Peyer's patch (tissue), 4 donors: ENCODE data around the gene RILPL1. TPM values are rescaled to one million over a fixed set of nuclear protein-coding genes. Genes with fewer than 3 reads are reported as not detected.
A peak's percentile ranks its signal among the peaks of the same experiment; 100 is the strongest.

Source experiments
- DNase-seq, 3 donors: peaks; one replicate each; pipeline ENCODE4 v3.0.0-alpha.2; 2017 to 2019
- H3K27ac ChIP-seq, 4 donors: fragments of 200-600 bp; sonication (generic); one replicate each; pipeline ENCODE4 v1.5.1; 2016 to 2019
- H3K27me3 ChIP-seq, 2 donors: fragments of 200-600 bp; sonication (generic); one replicate each; pipeline ENCODE4 v1.5.1; 2019
- H3K36me3 ChIP-seq, 3 donors: fragments of 200-600 bp; sonication (generic); one replicate each; pipeline ENCODE4 v1.5.1; 2016 to 2019
- H3K4me1 ChIP-seq, 4 donors: fragments of 200-600 bp; sonication (generic); one replicate each; pipeline ENCODE4 v1.5.1; 2016 to 2019
- H3K4me3 ChIP-seq, 4 donors: fragments of 200-600 bp; sonication (generic); 1 replicate in 3 of 4; 2 replicates in 1 of 4; pipeline ENCODE4 v1.5.1; 2016 to 2019; ENCODE audit warnings: mild to moderate bottlenecking in 1 of 4
- H3K9me3 ChIP-seq, 4 donors: fragments of 200-600 bp; sonication (generic); one replicate each; pipeline ENCODE4 v1.5.1; 2016 to 2019; ENCODE audit warnings: mild to moderate bottlenecking in 1 of 4
- CTCF ChIP-seq, 6 experiments: fragments of 450-650 bp in 4 of 6; fragments of 200-600 bp in 2 of 6; sonication (generic) in 1 of 6; IDR thresholded peaks; one replicate each; pipeline ENCODE4 v1.5.1; 2017 to 2019; ENCODE audit warnings: antibody characterized with exemption in 6 of 6, mild to moderate bottlenecking in 3 of 6, moderate library complexity in 1 of 6
- POLR2A ChIP-seq, 2 donors: fragments of 450-650 bp; IDR thresholded peaks; one replicate each; pipeline ENCODE4 v1.5.1; 2017; ENCODE audit warnings: antibody characterized with exemption in 2 of 2, mild to moderate bottlenecking in 2 of 2, moderate library complexity in 2 of 2
- small RNA-seq, 2 donors: library from RNA; depleted of rRNA; stranded (forward); fragments of <200 nt; gene quantifications; one replicate each; pipeline ENCODE3, GENCODE V24; 2016
- total RNA-seq, 4 donors: library from RNA; depleted of rRNA; stranded (reverse); fragments of >200 nt; gene quantifications; one replicate each; pipeline ENCODE4 v1.1.0, GENCODE V29; 2016

Gene RILPL1
- total RNA-seq, 4 donors from 2014 or later, result 1.4 to 29.7 (median 4.6) TPM

- no peak overlapping the region for H3K4me3 ChIP-seq
- no peaks in the 10 kb centered on the region for H3K9me3 ChIP-seq
- no peak for TF ChIP-seq POLR2A (IDR thresholded peaks at IDR 0.05)
- H3K4me1 ChIP-seq, result no peaks in the 10 kb centered on the region
- peak overlapping the region in 2 of 4 donors; percentile 60 to 73 for H3K27ac ChIP-seq
- peak in 2 of 3 donors; percentile 88 to 89 for DNase-seq
- no peaks in the 10 kb centered on the region for H3K27me3 ChIP-seq
- peaks cover 0 to 14% (median 0%) of the 10 kb centered on the region in 3 donors for H3K36me3 ChIP-seq
Observed at GRCh38 chr12:123427036-123427769, 106.3 kb downstream of the RILPL1 start.

- no peak for TF ChIP-seq POLR2A (IDR thresholded peaks at IDR 0.05)
- no peak for TF ChIP-seq CTCF (IDR thresholded peaks at IDR 0.05)
- Histone ChIP-seq H3K4me1 (no peaks in the 10 kb centered on the region), H3K4me3 (no peak overlapping the region), H3K27ac (no peak overlapping the region), H3K27me3 (no peaks in the 10 kb centered on the region), H3K36me3 (peaks cover 0 to 27% (median 0%) of the 10 kb centered on the region in 3 donors), H3K9me3 (no peaks in the 10 kb centered on the region)
- no peak for DNase-seq
Observed at GRCh38 chr12:123421314-123421713, 112.2 kb downstream of the RILPL1 start.

Small RNAs within 50 kb of the gene (small RNA-seq; reads per million reads assigned to genes)
- 0 reads per million in 2 donors for gene AC145423.2
- 0 reads per million in 2 donors for gene MIR3908

Other genes with a start within 250 kb of the RILPL1 start
- 10 to 100 TPM; 16.2 to 23.9 (median 18.8) TPM for gene SBNO1, start 168.9 kb downstream of the RILPL1 start, total RNA-seq
- gene KMT5A, start 149.6 kb downstream of the RILPL1 start, total RNA-seq, result 10 to 100 TPM; 32.6 to 99.0 (median 42.6) TPM
- 1 to 10 TPM in 3 of 4 donors, under 1 TPM in 1; 0.70 to 9.9 (median 2.3) TPM for gene RILPL2, start 97.0 kb downstream of the RILPL1 start, total RNA-seq
- gene SNRNP35, start 75.6 kb downstream of the RILPL1 start, total RNA-seq, result 10 to 100 TPM; 23.4 to 64.4 (median 33.2) TPM
- gene TMED2, start 50.8 kb upstream of the RILPL1 start, total RNA-seq, result 100 to 1,000 TPM in 1 of 4 donors, 10 to 100 TPM in 3; 32.2 to 111 (median 78.0) TPM
- gene DDX55, start 68.4 kb upstream of the RILPL1 start, total RNA-seq, result 10 to 100 TPM; 15.2 to 47.9 (median 24.4) TPM
- gene EIF2B1, start 100.0 kb upstream of the RILPL1 start, total RNA-seq, result 100 to 1,000 TPM in 2 of 4 donors, 10 to 100 TPM in 2; 89.1 to 113 (median 103) TPM
- gene GTF2H3, start 100.1 kb upstream of the RILPL1 start, total RNA-seq, result 10 to 100 TPM; 11.1 to 25.6 (median 15.5) TPM
- gene TCTN2, start 137.4 kb upstream of the RILPL1 start, total RNA-seq, result 1 to 10 TPM; 1.2 to 9.1 (median 4.3) TPM
- 10 to 100 TPM; 15.7 to 53.5 (median 32.9) TPM for gene ATP6V0A2, start 178.6 kb upstream of the RILPL1 start, total RNA-seq
- 1 to 10 TPM in 1 of 4 donors, under 1 TPM in 3; under 0.01 to 1.7 (median 0.28) TPM for gene DNAH10, start 228.6 kb upstream of the RILPL1 start, total RNA-seq